ENCODE data around the gene SIGLEC15.

Gene SIGLEC15

DNA sequence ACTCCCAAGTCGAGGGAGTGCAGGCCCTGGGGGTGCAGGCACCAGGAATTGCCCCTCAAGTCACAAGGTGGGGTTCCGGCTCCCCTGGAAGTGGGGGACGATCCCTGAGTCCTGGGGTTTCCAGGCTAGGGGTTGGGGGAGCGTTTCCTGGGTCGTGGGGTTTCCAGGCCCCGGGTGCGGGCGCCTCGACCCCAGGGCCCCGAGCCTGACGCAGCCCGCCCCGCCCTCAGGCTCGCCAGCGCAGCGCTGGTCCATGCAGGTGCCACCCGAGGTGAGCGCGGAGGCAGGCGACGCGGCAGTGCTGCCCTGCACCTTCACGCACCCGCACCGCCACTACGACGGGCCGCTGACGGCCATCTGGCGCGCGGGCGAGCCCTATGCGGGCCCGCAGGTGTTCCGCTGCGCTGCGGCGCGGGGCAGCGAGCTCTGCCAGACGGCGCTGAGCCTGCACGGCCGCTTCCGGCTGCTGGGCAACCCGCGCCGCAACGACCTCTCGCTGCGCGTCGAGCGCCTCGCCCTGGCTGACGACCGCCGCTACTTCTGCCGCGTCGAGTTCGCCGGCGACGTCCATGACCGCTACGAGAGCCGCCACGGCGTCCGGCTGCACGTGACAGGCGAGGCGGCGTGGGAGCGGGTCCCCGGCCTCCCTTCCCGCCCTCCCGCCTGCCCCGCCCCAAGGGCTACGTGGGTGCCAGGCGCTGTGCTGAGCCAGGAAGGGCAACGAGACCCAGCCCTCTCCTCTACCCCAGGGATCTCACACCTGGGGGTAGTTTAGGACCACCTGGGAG is 12.0 kb downstream of the SIGLEC15 start:
- H3K4me3 ChIP-seq (replicated peaks; ENCODE audit: low read depth, low read length) = no peak overlapping the region
- TF ChIP-seq, protein P1, sequence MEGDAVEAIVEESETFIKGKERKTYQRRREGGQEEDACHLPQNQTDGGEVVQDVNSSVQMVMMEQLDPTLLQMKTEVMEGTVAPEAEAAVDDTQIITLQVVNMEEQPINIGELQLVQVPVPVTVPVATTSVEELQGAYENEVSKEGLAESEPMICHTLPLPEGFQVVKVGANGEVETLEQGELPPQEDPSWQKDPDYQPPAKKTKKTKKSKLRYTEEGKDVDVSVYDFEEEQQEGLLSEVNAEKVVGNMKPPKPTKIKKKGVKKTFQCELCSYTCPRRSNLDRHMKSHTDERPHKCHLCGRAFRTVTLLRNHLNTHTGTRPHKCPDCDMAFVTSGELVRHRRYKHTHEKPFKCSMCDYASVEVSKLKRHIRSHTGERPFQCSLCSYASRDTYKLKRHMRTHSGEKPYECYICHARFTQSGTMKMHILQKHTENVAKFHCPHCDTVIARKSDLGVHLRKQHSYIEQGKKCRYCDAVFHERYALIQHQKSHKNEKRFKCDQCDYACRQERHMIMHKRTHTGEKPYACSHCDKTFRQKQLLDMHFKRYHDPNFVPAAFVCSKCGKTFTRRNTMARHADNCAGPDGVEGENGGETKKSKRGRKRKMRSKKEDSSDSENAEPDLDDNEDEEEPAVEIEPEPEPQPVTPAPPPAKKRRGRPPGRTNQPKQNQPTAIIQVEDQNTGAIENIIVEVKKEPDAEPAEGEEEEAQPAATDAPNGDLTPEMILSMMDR (IDR thresholded peaks at IDR 0.05; ENCODE audit: low read depth, low read length, missing control alignments) = peak; percentile 24
- no peak for DNase-seq (ENCODE audit: extremely low read depth, low read depth)

DNA sequence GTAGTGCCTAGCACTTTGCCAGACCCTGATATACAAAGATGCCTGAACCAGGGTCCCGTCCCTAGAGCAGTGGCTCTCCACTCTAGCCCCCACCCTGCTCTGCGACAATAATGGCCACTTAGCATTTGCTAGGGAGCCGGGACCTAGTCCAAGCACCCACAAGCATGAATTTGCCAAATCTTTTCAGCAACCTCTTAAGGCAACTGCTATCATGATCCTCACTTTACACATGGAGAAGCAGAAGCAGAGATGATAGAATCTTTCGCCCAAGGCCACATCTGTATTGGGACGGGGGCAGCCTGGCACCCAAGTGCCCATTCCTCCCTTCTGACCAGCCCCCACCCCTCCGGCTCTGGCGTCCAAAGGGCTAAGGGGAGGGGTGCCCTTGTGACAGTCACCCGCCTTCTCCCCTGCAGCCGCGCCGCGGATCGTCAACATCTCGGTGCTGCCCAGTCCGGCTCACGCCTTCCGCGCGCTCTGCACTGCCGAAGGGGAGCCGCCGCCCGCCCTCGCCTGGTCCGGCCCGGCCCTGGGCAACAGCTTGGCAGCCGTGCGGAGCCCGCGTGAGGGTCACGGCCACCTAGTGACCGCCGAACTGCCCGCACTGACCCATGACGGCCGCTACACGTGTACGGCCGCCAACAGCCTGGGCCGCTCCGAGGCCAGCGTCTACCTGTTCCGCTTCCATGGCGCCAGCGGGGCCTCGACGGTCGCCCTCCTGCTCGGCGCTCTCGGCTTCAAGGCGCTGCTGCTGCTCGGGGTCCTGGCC is 13.0 kb downstream of the SIGLEC15 start:
- TF ChIP-seq, protein P1 (IDR thresholded peaks at IDR 0.05; ENCODE audit: low read depth, low read length, missing control alignments) = no peak
- no peak overlapping the region for H3K4me3 ChIP-seq (replicated peaks; ENCODE audit: low read depth, low read length)
- no peak for DNase-seq (ENCODE audit: extremely low read depth, low read depth)

DNA sequence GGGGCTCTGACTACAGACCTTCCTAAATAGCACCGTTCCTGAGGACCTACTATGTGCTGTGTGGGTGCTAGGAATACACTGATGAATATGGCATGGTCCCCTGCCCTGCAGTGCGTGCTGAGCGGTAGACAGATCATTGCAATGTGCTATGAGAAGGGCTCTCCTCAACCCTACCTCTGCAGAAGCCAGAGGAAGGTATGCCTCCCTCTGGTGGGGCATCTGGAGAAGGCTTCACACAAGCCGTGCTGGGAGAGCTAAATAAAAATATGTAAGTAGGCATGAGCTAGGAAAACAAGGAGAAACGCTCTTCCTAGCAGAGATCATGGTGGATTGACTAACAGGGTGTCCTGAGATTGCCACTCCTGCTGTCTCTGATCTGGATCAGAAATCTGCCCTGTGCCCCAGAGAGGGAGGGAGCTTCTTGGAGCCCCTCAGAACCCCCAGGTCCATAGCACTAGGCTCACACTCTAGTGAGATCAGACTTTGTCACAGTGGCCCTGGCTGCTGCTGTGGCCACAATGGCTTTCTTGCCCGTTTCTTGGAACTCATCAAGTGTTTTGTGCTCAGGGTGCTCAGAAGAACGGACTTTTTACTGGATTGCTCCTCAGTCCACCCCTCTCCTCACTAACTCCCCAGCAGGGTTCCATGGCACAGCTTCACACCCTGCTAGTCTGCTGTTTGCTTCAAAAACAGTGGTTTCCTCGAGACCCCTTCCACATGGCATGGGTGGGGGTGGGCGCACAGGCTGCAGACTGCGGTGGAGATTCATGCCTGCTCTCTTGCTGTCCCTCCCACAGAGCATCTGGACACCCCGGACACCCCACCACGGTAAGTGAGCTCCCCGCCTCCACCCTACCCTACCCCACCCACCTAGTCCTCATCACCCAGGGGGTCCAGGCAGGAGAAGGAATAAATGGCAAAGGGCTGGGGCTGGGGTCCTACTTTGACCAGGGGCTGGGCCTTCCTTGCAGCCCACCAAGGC is 14.2 kb downstream of the SIGLEC15 start:
- no peak overlapping the region for H3K4me3 ChIP-seq (replicated peaks; ENCODE audit: low read depth, low read length)
- DNase-seq (ENCODE audit: extremely low read depth, low read depth) = peak; percentile 54
- TF ChIP-seq, protein P1 (IDR thresholded peaks at IDR 0.05; ENCODE audit: low read depth, low read length, missing control alignments) = peak; percentile 75

DNA sequence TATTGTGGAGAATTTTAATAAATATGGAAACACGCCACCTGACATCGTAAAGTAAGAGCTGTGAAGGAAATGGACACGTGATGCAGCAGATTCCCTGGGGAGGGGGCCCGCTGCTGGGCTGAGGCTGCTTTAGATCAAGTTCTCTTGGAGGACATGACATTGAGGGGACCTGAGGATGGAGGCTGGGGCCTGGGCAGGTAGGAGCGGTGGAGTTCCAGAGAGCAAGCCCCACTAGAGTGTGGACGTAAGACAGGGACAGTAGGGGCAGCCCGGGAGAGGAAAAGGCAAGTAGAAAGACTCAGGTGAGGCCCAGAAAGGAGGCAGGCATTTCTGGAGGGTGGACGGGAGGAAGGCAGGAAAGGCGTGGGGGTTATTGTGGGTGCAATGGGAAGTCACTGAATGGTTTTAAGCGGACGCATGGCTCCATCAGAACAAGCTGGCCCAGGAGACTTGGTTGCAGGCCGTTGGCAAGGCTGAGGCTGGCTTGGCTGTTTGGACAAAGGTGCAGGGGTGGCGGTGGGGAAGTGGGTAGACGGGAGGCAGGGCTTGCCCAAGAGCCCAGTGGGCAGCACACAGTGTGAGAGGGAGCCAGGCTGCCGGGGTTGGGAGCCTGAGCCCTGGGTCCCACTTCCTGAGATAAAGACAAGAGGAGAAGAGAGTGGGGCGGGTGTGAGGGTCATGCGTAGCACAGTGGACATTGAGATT is 15.7 kb downstream of the SIGLEC15 start:
- TF ChIP-seq, protein P1 (IDR thresholded peaks at IDR 0.05; ENCODE audit: low read depth, low read length, missing control alignments) = no peak
- H3K4me3 ChIP-seq (replicated peaks; ENCODE audit: low read depth, low read length) = no peak overlapping the region
- no peak for DNase-seq (ENCODE audit: extremely low read depth, low read depth)

DNA sequence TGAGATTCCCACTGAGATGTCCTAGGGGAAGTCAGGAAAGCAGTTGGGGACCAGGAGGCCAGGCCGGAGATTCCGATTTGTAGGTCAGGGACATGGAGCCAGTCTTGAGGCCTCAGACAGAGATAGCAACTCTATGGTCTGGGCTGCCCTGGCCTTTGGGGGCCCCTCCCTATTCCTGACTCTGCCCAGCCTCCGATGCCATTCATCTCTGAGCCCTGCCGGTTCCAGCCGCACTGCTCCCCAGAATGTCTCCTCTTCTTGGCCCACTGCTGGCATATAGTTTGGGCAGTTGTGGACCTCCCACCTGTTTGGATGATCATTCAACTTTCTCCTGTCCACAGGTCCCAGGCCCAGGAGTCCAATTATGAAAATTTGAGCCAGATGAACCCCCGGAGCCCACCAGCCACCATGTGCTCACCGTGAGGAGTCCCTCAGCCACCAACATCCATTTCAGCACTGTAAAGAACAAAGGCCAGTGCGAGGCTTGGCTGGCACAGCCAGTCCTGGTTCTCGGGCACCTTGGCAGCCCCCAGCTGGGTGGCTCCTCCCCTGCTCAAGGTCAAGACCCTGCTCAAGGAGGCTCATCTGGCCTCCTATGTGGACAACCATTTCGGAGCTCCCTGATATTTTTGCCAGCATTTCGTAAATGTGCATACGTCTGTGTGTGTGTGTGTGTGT is 16.4 kb downstream of the SIGLEC15 start:
- no peak overlapping the region for H3K4me3 ChIP-seq (replicated peaks; ENCODE audit: low read depth, low read length)
- TF ChIP-seq, protein P1 (IDR thresholded peaks at IDR 0.05; ENCODE audit: low read depth, low read length, missing control alignments) = no peak
- DNase-seq (ENCODE audit: extremely low read depth, low read depth) = no peak

All from HFF-Myc (cell line).